GM19035 (cell line): ENCODE results near the gene BAHCC1.

Source experiments
- ATAC-seq: cut with Tn5 transposase; IDR thresholded peaks from one replicate; pipeline ENCODE4 v1.9.1; 2021; ENCODE audit not compliant: unreplicated experiment

BAHCC1 gene

GRCh38 chr17:81366648-81367047 is 28.6 kb upstream of the BAHCC1 start:
- ATAC-seq, result no peak

- no peak for ATAC-seq
Measured at GRCh38 chr17:81367171-81367570, 28.1 kb upstream of the BAHCC1 start.

- ATAC-seq, result no peak
Measured at GRCh38 chr17:81368161-81369022, 26.9 kb upstream of the BAHCC1 start.

GRCh38 chr17:81370294-81370693 is 25.0 kb upstream of the BAHCC1 start:
- no peak for ATAC-seq

- ATAC-seq, result no peak
Measured at GRCh38 chr17:81371910-81372760, 23.1 kb upstream of the BAHCC1 start.

- no peak for ATAC-seq
Measured at GRCh38 chr17:81373536-81374160, 21.6 kb upstream of the BAHCC1 start.

GRCh38 chr17:81374890-81375289 is 20.4 kb upstream of the BAHCC1 start:
- no peak for ATAC-seq

- ATAC-seq, result no peak
Measured at GRCh38 chr17:81376946-81377714, 18.1 kb upstream of the BAHCC1 start.

- no peak for ATAC-seq
Measured at GRCh38 chr17:81378941-81379511, 16.2 kb upstream of the BAHCC1 start.

- ATAC-seq, result no peak
Measured at GRCh38 chr17:81379523-81379942, 15.7 kb upstream of the BAHCC1 start.

GRCh38 chr17:81380131-81380530 is 15.1 kb upstream of the BAHCC1 start:
- ATAC-seq, result no peak

- no peak for ATAC-seq
Measured at GRCh38 chr17:81380666-81381518, 14.4 kb upstream of the BAHCC1 start.

- no peak for ATAC-seq
Measured at GRCh38 chr17:81381632-81382577, 13.4 kb upstream of the BAHCC1 start.

GRCh38 chr17:81382851-81383250 is 12.4 kb upstream of the BAHCC1 start:
- ATAC-seq, result no peak

GRCh38 chr17:81383504-81384421 is 11.5 kb upstream of the BAHCC1 start:
- no peak for ATAC-seq

- no peak for ATAC-seq
Measured at GRCh38 chr17:81384929-81385319, 10.3 kb upstream of the BAHCC1 start.
